Left kidney (tissue), 2 donors: ENCODE data around the gene CARD11. TPM values are rescaled to one million over a fixed set of nuclear protein-coding genes. Genes with fewer than 3 reads are reported as not detected.
"Not testable (repeated sequence)": the region's sequence is repeated elsewhere in the genome, so short reads cannot be mapped to it uniquely, and the experiment has no call there.

Source experiments
- DNase-seq: peaks from one replicate; pipeline ENCODE4 v3.0.0-alpha.2; 2013
- polyA plus RNA-seq: library from polyadenylated mRNA; unstranded; fragments of 120-200 nt; gene quantifications from one replicate; pipeline ENCODE4 v1.2.1, GENCODE V29; 2013; ENCODE audit not compliant: insufficient read length

CARD11 gene
- polyA plus RNA-seq, 1 donor, result 1.1 TPM

DNA sequence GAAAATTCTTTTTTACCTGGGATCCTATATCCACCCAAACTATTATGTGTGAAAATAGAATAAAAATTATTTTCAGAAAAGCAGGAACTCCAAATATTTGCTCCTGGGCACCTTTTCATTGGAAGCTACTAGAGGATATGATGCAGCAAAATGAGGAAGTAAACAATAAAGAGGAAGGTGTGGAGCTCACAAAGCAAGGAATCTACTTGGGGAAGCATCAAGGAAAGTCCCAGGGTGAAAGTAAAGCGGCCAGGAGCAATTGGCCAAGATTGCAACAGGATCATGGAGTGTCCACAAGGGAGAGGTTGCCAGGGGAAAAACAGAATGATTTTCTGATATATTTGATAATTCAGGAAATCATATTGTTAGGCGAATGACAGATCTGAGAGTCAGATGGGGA, 80.8 kb downstream of the CARD11 start:
- no peak for DNase-seq

DNA sequence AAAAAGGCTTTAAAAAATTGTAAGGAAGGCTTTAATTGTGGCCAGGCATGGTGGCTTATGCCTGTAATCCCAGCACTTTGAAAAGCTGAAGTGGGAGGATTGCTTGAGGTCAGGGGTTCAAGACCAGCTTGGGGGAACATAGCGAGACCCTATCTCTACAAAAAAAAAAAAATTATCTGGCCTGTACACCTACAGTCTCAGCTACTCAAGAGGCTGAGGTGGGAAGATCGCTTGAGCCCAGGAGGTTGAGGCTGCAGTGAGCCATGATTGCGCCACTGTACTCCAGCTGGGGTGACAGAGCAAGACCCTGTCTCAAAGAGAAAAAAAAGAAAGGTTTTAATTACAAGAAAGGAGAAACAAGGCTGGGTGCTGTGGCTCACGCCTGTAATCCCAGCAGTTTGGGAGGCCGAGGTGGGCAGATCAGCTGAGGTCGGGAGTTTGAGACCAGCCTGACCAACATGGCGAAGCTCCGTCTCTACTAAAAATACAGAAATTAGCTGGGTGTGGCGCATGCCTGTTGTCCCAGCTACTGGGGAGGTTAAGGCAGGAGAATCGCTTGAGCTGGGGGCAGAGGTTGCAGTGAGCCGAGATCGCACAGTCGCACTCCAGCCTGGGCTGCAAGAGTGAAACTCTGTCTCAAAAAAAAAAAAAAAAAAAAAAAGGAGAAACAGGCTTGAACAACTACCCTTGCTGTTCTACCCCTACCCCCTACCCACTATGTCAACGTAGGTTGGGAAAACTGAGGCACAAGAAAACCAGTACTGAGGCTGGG, 83.7 kb downstream of the CARD11 start:
- DNase-seq, result no peak

DNA sequence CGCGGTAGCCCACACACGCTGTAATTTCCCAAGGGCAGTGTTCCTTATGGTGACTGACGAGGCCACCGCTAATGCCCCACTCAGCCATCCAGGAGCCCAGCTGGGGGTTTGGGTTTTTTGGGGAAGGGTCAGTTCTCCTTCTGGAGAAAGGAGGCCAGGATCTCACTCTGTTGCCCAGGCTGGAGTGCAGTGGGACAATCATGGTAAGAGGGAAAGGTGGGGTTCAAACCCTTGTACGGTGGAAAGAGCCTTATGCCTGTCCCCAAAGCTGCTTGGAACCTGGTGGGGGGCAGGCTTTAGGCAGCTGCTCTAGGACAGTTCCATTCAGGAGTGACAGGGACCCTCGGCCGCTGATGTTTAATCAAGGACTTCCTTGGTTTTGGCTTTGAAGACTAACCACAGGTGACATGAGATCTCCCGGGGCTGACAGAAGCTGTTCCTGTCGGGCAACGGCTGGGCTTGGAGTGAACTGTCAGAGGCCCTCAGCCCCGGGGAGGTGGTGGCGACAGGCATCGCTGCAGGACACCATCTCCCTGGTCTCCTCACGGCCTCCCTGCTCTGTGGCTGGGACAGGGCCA, 84.5 kb downstream of the CARD11 start:
- no peak for DNase-seq

DNA sequence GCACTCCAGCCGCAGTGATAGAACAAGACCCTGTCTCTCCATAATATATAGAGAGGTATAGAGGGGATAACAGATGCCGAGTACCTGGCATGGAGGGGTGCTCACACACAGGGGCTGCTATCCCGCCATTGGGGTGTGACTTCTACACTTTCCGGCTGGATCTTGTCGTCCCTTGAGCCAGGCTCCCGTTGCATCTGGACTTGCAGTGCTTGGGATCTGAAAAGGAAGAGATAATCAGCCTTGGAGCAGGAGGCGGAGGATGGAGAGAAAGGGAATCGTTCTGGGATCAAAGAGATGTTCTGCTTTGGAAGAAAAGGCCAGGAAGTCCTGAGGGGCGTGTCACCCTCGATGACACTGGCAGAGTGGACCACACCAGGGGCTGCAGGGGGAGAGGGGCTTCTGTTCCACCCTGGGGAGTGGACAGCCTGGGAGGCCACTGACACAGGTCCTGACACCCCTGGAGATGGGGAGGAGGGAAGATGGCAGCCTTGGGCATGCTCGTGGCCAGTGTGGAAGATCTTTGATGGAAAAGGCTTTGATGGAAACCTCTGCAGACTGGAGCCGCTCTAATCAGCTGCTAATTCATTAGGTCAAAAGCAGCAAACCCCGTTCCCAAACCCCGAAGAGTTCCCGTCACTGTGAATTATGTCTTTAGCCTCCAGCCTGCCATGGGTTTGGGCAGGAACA, 85.1 kb downstream of the CARD11 start:
- DNase-seq, result no peak

DNA sequence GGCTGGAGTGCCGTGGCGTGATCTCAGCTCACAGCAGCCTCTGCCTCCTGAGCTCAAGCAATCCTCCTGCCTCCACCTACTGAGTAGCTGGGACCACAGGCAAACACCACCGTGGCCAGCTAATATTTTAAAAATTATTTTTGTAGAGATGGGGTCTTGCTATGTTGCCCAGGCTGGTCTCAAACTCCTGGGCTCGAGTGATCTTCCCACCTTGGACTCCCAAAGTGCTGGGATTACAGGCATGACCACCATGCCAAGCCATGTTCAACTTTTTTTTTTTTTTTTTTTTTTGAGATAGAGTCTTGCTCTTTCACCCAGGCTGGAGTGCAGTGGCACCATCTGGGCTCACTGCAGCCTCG, 86.3 kb downstream of the CARD11 start:
- not testable (repeated sequence) for DNase-seq

DNA sequence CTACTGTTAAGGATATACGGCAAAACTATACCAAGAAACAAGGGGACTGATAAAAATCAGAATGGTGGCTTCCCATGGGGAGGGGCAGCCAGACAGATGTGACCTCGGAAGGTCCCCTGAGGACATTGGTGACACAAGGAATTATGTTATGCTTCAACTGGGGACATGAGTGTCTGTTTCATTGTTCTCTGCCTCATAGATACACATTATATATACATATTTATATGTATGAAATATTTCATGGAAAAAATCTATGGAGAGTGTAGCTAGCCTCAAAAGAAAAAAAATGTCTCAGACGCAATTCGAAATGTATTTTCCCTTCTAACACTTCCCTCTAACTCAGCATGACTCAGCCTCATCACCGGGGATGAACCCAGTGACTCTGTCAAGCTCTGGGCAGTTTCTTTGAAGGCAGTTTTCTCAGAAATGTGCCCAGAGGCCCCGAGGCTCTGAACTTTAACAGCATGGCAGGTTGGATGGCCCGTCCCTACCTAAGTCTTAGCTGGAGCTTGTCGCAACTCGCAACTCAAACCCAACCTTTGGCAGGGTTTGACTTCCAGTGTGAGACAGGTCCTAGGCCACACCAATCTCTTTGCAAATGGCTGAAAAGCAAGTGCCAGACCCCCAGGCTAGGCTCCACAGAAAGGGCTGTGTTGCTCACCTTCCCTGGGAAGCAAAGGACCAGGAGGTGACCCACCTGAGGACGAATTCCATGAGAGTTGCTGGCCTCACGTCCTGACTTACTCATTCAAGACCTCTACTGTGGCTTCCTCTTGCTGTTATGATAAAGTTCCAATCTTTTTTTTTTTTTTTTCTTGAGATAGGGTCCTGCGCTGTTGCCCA, 86.9 kb downstream of the CARD11 start:
- no peak for DNase-seq

DNA sequence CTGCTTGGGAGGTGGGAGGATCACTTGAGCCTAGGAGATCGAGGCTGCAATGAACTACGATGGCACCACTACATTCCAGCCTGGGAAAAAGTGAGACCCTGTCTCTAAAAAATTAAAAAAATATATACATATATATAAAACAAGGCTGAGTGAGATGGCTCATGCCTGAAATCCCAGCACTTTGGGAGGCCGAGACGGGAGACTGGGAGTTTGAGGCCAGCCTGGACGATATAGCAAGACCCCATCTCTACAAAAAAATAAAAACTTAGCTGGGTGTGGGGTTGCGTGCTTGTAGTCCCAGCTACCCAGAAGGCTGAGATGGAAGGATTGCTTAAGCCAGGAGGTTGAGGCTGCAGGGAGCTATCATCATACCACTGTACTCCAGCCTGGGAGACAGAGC, 87.6 kb downstream of the CARD11 start:
- DNase-seq, result no peak

DNA sequence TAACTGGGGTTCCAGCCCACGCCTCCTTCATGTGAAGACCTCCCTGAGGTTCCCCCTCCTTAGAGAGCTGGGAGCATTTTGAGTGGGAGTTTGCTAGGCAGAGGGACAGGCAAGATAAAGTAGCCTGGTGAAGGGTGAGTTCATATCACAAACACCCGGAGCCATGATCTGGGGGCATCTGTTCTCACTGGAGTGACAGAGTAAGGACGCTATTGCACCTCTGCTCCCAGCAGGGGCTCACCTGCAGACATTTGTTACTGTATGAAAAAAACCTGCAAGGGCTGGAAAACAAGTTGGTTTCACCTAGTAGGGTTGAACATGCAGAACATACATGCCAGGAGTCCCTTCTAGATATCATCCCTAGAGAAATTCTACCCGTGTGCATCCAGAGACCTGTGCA, 88.4 kb downstream of the CARD11 start:
- DNase-seq, result no peak

DNA sequence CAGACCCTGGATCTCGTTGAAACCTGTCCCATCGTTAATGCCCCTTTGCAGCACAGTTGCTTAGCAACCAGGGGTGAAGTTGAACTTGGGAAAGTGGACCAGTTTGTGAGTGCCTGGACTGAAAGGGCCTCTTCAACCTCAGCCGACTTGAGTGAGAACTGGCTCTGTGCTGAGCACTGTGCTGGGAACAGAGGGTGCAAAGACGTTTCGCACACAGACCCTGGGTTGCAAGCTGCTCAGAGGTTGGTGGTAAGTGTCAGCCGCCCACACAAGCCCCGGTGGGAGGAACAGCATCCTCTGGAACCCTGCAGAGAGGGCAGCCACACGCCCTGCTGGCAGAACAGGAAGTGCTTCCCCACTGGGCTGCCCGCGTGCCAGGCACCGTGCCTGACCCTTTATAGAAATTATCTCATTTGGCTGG, 89.2 kb downstream of the CARD11 start:
- DNase-seq, result no peak

DNA sequence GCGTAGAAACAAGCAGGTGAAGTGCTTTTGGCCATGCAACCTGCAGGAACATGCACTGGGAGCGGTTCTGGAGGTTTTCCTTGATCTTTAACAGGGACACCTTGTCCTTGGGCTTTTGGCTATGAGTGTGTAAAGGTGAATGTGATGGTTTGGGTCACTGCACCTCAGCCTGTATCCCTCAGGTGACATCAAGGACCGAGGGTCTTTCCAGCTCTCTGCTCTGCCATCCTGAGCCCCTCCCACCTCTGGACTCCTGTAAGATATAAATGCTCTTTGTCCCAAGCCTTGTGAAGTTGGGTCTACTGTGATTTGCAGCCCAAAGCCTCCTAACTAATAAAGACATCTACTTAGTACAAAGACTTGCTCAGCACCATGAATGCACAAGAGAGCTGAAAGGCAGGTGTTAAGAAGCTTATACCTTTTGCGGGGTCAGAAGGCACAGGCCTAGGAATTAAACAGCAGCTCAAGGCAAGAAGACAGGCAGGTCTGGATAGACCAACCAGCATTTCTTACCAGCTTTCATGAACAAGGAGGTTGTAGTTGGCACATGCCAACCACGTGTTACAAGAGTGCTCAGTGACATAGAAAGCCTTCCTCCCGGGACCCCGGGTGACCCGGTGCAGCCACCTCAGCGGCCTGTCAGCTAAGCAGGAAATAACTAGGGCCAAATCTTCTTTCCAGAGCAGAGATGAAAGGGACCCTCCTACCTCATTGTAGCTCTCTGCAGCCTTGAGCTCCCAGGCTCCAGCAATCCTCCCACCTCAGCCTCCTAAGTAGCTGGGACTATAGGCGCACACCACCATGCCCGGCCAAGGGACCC, 89.9 kb downstream of the CARD11 start:
- DNase-seq, result no peak

DNA sequence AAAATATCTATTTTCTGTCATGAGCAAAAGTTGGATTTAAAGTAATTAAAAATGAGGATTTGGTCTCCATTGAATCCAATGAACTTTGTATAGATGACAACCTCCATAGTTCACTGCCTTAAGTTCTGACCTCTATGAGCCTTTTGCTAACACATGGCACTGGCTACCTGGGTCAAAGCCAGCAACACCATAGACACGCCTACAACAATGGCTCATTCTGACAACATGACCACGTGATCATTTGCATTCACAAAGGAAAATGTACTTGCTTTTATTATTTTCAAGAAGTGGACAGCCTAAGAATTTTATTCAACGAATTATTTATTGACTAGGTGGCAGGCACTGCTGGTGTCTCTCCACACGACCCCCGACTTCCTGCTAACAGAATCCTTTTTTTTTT, 90.6 kb downstream of the CARD11 start:
- no peak for DNase-seq

DNA sequence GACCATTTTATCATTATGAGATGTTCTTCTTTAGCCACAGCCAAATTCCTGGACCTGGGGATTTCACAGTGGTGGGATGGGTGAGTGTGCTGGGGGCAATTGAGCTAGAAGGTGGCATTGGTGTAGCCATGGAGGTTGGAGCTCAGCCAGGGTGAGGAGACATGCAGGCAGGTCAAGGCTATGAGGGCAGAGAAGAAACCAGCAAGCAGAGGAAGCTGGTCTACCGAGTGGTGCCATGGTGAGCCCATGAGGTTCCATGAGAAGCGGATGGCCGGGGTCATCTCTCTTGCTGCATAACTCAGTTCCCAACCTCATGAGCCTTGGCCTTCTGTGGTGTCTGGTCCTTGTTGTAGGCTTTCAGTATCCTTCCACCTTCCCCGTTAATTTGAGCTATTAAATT, 91.4 kb downstream of the CARD11 start:
- DNase-seq, result no peak

DNA sequence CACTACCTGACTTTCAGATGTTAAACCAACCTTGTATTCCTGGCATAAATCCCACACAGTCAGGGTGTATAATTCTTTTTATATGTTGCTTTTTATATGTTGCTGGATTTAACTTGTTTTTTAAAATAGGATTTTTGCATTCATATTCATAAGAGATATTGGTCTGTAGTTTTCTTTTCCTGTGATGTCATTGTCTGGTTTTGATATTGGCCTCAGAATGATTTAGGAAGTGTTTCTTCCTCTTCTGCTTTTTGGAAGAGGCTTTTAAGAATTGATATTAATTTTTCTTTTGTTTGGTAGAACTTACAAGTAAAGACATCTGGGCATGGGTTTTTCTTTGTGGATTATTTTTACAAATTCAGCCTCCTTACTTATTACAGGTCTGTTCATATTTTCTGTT, 93.1 kb downstream of the CARD11 start:
- no peak for DNase-seq

DNA sequence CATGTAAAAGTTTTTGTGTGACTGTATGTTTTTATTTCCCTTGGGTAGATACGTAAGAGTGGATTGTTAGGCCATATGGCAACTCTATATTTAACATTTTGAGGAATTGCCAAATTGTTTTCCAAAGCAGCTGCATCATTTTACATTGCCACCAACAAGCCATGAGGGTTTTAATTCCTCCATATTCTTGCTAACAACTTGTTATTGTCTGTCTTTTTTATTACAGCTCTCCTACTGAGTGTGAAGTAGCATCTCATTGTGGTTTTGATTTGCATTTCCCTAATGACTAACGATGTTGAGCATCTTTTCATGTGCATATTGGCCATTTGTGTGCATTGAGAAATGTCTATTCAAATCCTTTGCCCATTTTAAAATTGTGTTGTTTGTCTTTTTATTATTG, 94.9 kb downstream of the CARD11 start:
- DNase-seq, result no peak

DNA sequence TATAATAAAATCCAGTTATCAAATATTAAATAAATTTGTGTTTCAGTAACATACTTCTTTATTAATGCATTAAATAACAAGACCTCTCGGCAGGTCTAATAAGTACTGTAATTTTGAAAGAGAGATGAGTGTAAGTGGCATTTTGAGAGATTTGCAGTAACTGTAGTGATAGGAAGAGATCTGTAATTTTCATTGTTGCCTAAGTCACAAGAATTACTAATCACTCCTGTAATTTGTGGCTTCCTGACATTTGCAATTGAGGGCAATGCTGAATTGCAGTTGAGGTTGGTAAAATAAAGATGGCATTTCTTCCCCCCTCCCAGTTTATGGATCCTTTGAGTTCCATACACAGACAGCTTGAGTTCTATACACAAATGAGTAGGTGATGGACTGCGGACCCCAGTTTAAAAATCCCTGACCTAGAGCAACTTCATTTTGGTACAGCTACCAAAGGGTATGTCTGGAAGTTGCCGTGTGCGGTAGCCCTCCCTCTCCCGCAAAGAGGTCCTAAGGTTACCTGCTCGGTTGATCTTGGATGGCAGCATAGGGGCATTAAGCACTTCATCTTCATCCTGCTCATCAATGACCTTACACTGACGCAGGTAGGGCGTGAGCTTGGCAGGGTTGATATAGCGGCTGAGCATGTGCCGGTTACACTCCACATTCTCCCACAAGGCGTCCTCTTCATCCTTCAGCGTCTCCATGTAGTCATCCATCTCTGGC, 96.4 kb downstream of the CARD11 start:
- no peak for DNase-seq

DNA sequence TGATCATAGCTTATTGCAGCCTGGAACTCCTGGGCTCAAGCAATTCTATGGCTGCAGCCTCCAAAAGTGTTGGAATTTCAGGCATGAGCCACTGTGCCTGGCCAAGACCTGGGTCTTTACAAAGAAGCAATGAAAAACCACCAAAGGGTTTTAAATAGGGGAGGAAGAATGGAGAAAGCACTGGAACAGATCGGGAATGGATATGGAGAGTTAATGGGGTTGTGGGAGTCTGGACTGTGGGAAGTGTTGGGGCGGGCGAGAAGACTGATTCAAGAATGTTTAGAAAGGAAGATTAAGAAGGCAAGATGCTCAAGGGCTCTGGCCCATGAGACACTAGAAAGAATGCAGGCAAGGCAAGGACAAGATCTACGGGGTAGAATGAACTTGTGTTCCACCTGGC, 98.5 kb downstream of the CARD11 start:
- no peak for DNase-seq

DNA sequence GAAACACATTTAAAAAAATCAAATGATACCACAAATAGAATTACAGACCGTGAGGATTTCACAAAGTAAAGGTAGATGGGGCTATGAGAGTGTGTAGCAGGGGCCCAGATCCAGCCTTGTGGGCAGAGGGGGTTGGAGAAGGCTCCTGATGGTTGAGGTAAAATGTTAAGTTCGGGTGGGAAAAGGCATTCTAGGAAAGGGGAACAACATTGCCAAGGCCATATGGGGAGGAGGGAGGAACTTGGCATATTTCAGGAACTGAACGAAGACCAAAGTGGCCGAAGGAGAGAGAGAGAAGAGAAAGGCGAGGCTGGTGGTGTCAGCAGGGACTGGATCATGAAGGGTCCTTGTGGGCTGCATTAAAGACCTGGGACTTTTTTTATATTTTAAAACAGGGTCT, 98.9 kb downstream of the CARD11 start:
- no peak for DNase-seq

DNA sequence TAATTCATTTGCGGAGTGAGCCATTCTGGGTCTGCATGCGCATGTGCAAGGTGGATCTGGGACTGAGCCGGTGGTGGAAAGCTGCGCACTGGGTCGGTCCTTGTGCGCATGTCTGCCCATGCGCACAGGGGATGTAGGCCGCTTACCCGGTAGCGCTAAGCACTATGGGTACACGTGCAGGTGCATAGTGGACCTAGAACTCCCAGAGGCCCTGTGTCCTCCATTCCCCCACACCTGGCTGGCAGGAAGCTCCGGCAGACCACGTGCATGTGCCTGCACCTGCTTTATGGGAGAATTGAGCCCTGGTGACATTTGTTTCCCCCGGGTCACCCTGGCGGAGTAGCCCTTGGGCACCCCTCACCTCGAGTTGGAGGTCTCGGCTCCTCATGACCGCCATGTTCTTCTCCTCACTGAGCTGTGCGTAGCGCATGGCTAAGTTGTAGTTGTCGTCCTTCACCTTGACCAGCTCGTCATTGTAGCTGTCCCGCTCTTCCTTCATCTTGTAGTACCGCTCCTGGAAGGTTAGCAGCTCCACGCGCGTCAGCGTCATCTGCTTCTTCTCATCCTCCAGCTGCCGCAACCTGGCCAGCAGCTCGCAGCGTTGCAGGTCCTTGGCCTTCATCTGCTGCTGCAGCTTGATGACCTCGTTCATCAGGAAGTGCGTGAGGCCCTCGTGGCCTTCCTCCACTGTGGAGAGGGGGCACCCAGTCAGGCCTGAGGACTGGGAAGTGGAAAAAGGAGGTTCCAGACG, 99.6 kb downstream of the CARD11 start:
- DNase-seq, result no peak

DNA sequence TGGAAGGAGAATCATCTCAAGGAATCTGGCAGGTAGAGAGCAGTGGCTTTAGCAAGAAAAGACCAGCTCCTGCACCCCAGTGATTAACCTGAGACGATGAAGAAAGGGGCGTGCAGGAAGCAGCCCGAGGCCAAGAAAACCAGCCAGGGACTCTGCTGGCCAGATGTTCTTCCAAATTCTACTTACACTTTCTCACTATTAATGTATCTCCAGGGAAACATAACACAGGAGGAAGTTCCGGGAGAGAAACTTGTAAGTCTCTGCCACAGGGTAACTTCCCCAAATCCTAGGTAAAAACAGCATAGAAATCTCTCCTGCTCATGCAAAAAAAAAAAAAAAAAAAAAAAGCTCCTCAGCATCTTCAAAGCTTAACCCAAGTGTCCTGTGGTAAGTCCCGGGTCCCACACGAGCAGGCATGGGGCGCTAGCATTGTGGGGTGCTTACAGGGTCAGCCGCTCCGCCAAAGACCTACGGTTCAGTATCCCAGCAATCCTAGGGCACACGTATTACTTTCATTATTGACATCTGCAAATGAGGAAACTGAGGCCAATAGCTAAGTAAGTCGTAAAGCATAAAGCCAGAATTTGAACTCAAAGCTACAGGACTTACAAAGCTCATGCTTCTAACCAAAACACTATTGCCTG, 102.3 kb downstream of the CARD11 start:
- no peak for DNase-seq

DNA sequence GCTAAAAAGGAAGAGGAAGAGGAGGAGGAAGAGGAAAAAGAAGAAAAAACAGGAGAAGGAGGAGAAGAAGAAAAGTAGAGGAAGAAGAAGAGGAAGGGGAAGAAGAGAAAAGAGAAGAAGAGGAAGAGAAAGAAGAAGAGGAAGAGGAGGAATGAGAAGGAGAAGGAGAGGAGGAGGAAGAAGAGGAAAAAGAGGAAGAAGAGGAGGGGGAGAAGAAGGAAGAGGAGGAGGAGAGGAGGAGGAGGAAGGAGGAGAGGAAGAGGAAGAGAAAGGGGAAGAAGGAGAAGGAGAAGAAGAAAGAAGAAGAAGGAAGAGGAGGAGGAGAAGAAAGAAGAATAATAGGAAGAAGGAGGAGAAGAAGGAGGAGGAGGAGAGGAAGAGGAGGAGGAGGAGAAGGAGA, 103.2 kb downstream of the CARD11 start:
- DNase-seq, result no peak
